C4-2B (cell line): ENCODE data around the gene CAMK4.

Experiments
- ZFX ChIP-seq: fragments of 450-650 bp; IDR thresholded peaks from 2 replicates; pipeline ENCODE4 v1.6.1; 2017
- TF ChIP-seq, protein P1 (sequence below): fragments of 450-650 bp; conservative IDR thresholded peaks from 2 replicates; pipeline ENCODE4 v1.5.1; 2017; ENCODE audit warnings: mild to moderate bottlenecking

DNA sequence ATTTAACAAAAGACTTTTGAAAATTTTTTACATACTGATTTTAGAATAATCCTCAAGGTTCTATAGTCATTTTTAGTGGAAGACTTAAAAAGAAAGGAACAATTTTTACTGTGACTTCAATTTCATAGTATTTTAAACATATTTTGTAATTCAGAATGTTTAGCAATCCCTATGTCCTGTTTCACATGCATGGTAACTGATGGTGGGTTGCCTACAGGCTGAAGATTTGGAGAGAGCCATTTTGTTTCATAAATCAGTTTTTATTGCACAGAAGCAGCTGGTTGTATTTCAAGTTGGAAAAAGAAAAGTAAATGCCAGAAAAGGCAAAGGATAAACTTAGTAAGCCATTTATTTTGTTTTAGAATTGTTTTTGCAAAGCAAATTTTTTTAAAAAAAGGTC is 264.2 kb downstream of the CAMK4 start:
- TF ChIP-seq, protein P1, sequence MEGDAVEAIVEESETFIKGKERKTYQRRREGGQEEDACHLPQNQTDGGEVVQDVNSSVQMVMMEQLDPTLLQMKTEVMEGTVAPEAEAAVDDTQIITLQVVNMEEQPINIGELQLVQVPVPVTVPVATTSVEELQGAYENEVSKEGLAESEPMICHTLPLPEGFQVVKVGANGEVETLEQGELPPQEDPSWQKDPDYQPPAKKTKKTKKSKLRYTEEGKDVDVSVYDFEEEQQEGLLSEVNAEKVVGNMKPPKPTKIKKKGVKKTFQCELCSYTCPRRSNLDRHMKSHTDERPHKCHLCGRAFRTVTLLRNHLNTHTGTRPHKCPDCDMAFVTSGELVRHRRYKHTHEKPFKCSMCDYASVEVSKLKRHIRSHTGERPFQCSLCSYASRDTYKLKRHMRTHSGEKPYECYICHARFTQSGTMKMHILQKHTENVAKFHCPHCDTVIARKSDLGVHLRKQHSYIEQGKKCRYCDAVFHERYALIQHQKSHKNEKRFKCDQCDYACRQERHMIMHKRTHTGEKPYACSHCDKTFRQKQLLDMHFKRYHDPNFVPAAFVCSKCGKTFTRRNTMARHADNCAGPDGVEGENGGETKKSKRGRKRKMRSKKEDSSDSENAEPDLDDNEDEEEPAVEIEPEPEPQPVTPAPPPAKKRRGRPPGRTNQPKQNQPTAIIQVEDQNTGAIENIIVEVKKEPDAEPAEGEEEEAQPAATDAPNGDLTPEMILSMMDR: no peak
- no peak for TF ChIP-seq ZFX
